SH-SY5Y (cell line): ENCODE measurements around the gene ARHGEF40.

Source experiments
- GATA2 ChIP-seq: IDR thresholded peaks from 2 replicates; pipeline ENCODE4 v1.6.1; 2011; ENCODE audit warnings: mild to moderate bottlenecking, low read depth, low read length
- GATA3 ChIP-seq: IDR thresholded peaks from 2 replicates; pipeline ENCODE4 v1.6.1; 2011; ENCODE audit warnings: low read depth, mild to moderate bottlenecking, low read length, moderate library complexity

The ARHGEF40 gene

DNA sequence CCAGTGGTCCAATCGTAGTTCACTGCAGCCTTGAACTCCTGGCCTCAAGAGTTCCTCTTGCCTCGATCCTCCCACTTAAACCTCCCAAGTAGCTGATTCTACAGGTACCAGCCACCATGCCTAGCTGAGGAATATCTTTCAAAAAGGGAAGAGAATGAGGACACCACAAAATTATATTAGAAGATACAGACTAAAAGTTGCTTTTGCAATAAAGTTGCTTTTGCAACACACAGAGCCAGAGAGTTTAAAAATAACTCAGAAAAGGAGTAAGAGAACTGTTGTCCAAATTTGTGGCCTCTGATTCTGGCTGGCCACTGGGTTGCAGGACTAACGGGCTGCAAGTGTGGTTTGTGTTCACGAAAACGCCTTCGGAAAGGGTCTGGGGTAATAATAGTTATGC is 50.6 kb downstream of the ARHGEF40 start:
- TF ChIP-seq GATA3 (no peak), GATA2 (no peak)

DNA sequence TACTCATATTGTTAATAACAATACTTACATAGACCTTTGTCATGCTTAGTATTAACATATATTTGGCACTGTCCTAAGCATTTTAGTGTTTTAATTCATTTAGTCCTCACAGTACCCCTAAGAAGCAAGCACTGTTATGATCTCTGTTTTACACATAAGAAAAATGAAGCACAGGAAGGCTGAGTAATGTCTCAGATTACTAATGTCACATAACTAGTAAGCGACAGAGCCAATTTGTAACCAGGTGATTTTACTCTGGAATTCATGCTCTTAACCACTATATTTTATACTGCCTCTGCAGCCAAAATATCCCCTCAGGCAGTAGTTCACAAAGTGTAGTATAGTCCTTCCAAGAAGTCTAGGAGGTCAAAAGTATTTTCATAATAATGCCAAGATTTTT is 51.0 kb downstream of the ARHGEF40 start:
- no peak for TF ChIP-seq GATA3
- TF ChIP-seq GATA2 = no peak

DNA sequence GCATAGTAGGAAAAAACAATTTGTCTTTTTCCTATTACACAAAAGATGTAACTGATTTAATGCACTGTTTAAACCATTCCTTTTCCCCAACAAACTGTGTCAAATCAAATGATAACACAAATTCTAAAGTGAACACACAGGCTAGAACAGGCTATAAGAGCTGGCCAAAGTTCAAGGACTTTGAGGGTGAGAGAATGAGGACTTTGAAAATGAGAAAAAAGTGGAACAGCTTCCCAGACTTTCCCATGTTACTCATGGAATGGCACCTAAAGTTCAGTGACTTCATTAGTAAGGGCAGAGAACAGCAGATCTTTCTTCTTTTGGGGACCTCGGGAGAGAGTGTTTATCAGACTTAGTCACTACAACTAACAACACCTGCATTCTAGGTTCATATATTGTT is 53.3 kb downstream of the ARHGEF40 start:
- no peak for TF ChIP-seq GATA3
- no peak for TF ChIP-seq GATA2

DNA sequence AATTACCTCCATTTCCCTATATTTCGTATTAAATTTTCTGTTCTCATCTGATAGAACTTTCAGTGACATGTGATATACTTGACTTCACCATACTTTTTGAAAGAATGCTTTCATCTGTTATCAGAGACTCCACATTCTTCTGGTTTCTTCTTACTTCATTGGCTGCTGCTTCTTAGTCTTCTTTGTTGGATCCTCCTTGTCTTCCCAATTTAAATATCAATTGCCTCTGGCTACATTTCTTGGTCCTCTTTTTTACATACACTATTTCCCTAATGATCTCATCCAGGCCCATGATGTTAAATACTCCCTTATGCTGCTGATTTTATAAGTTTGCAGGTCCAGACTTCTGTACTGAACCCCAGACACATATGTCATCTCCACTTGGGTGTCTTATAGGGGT is 63.8 kb downstream of the ARHGEF40 start:
- TF ChIP-seq GATA3 (no peak), GATA2 (no peak)

DNA sequence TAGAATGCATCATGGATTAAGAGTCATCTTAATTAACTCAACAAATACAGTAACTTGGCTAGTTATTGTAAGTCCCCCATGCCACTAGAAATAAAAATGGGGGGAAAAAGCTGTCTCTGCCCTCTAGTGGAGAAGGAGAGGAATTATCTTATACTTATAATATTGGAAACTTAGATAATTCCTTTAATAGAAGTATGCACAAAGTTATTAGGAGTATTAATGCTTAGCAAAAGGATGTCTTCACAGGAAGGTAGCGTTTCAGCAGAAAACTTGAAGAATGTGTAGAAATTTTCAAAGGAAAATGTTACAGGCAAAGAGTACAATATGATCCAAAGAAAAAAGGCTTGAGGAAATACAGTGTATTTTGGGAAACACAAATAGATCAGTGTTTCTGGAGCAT is 65.9 kb downstream of the ARHGEF40 start:
- TF ChIP-seq GATA3 (no peak), GATA2 (no peak)
